ENCODE data around the gene BSG. TPM values are rescaled to one million over a fixed set of nuclear protein-coding genes. Genes with fewer than 3 reads are reported as not detected.

BSG gene
- total RNA-seq: 100 to 1,000 TPM; 180 to 307 (median 274) TPM
- 100 to 1,000 TPM in 2 of 3 donors, 10 to 100 TPM in 1; 95.3 to 141 (median 139) TPM for polyA plus RNA-seq
- long read RNA-seq, donor 1, transcript BSG-206 (3 exons, 582 nt): major isoform, 9 of 300 reads
- long read RNA-seq, donor 1, transcript BSG-210 (2 exons, 611 nt): minor isoform, 7 of 300 reads
- long read RNA-seq, donor 1, partial matches to known transcripts: 69 of 300 reads
- long read RNA-seq, donor 1, other reads (novel, unspliced or antisense): 215 of 300 reads
- long read RNA-seq, donor 2, transcript BSG-210 (2 exons, 611 nt): minor isoform, 6 of 300 reads
- long read RNA-seq, donor 2, transcript BSG-206 (3 exons, 582 nt): major isoform, 10 of 300 reads
- long read RNA-seq, donor 2, partial matches to known transcripts: 264 of 300 reads
- long read RNA-seq, donor 2, other reads (novel, unspliced or antisense): 20 of 300 reads

GRCh38 chr19:572140-572742, at the start of gene BSG:
BSG (plus strand) TSS chr19:572596; CDS start chr19:572635, 39 bp downstream.
- peaks cover 30 to 63% (median 51%) of the 10 kb centered on the region in 6 donors for H3K4me1 ChIP-seq
- intact Hi-C loops (cut with DNase I; ENCODE audit: low total_unique reads): loop anchor here (5.0 kb wide), 1 partner anchor 40 kb away; the partner anchor contains the start of gene CDC34
- DNase-seq: peak; percentile 100
- WGBS, 5 donors: 0 to 1% (median 0%) methylated on average over 58 to 79 of the region's 79 CpGs
- peaks cover 0 to 12% (median 0%) of the 10 kb centered on the region in 6 donors for H3K36me3 ChIP-seq
- peak within 1 kb of the TSS; percentile 81 to 98 (median 86) for H3K4me3 ChIP-seq
- TF ChIP-seq POLR2AphosphoS5 (IDR thresholded peaks at IDR 0.05) (peak; percentile 97 to 98 (median 98)), CTCF (IDR thresholded peaks at IDR 0.05 in 8 of 11, conservative IDR thresholded peaks at IDR 0.05 in 3 of 11) (peak in 2 of 11 experiments; percentile 40 to 44), POLR2A (IDR thresholded peaks at IDR 0.05) (peak; percentile 9 to 89 (median 54))
- peak within 1 kb of the TSS; percentile 81 to 97 (median 90) for H3K27ac ChIP-seq
- H3K27me3 ChIP-seq (replicated peaks in 1 of 7): no peaks in the 10 kb centered on the region
- no peaks in the 10 kb centered on the region for H3K9me3 ChIP-seq

GRCh38 chr19:522726-523125, 49.7 kb upstream of the BSG start:
- peaks cover 0 to 3% (median 0%) of the 10 kb centered on the region in 8 donors for H3K9me3 ChIP-seq
- intact Hi-C loops (cut with DNase I; ENCODE audit: low total_unique reads): no loop called here
- H3K4me1 ChIP-seq: peaks cover 0 to 12% (median 4%) of the 10 kb centered on the region in 6 donors
- peaks cover 0 to 33% (median 0%) of the 10 kb centered on the region in 7 donors for H3K27me3 ChIP-seq (replicated peaks in 1 of 7)
- no peak for DNase-seq
- peaks cover 0 to 10% (median 0%) of the 10 kb centered on the region in 6 donors for H3K36me3 ChIP-seq
- H3K27ac ChIP-seq: no peak overlapping the region
- TF ChIP-seq CTCF (IDR thresholded peaks at IDR 0.05 in 8 of 11, conservative IDR thresholded peaks at IDR 0.05 in 3 of 11): no peak
- TF ChIP-seq POLR2A (IDR thresholded peaks at IDR 0.05): no peak
- peak in 1 of 3 donors; percentile 45 for TF ChIP-seq POLR2AphosphoS5 (IDR thresholded peaks at IDR 0.05)
- H3K4me3 ChIP-seq: no peak overlapping the region
- WGBS, 5 donors: 94 to 97% (median 95%) methylated on average over 11 to 12 of the region's 12 CpGs

DNA sequence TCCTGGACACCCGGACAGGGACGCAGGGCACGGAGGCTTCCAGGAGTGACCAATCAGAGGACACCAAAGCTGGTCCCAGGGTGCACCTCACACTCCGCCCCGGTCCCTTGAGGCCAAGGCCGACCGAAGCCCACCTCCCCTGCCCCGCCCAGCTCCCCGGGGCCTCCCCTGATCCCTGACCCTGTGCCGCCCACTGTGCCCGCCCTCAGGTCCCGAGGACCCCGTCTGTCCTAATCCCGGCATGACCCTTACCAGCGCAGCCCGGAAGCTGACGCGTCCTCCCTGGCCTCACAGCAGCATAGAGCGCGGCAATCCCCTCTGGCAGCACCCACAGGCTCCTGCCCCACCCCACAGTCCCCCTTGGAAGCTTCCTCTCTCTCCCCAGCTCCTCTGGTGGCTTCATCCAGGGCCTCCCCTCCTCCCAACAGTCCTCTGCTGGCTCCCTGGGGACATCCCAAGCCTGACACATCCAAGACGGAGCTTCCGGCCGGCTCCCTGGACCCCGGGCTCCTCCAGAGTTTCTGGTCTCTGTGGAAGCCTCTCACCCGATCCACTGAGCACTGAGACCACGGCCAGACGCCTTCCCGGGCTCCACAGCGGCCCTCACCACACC, 48.2 kb upstream of the BSG start:
- TF ChIP-seq POLR2AphosphoS5 (IDR thresholded peaks at IDR 0.05): peak in 2 of 3 donors; percentile 28 to 50
- no peak for TF ChIP-seq CTCF (IDR thresholded peaks at IDR 0.05 in 8 of 11, conservative IDR thresholded peaks at IDR 0.05 in 3 of 11)
- peaks cover 0 to 6% (median 2%) of the 10 kb centered on the region in 6 donors for H3K4me1 ChIP-seq
- peaks cover 0 to 10% (median 0%) of the 10 kb centered on the region in 6 donors for H3K36me3 ChIP-seq
- H3K27me3 ChIP-seq (replicated peaks in 1 of 7): peaks cover 0 to 28% (median 0%) of the 10 kb centered on the region in 7 donors
- WGBS, 5 donors: 77 to 81% (median 80%) methylated on average over 29 of the region's 29 CpGs
- peaks cover 0 to 3% (median 0%) of the 10 kb centered on the region in 8 donors for H3K9me3 ChIP-seq
- no peak overlapping the region for H3K4me3 ChIP-seq
- intact Hi-C loops (cut with DNase I; ENCODE audit: low total_unique reads): no loop called here
- no peak overlapping the region for H3K27ac ChIP-seq
- no peak for DNase-seq
